Memory B cell (primary cell): ENCODE data around the gene TRMT112.
"Not testable (repeated sequence)": the region's sequence is repeated elsewhere in the genome, so short reads cannot be mapped to it uniquely, and the experiment has no call there.

Experiments used
- ATAC-seq: fragments of 150-1000 bp; cut with Tn5 transposase; 2 replicates; pipeline ENCODE4 v1.10.0; 2021; ENCODE audit warnings: low read depth, mild to moderate bottlenecking, moderate library complexity
- DNase-seq, 2 donors: peaks; one replicate each; pipeline ENCODE4 v3.0.0; 2022; ENCODE audit warnings: low spot score in 2 of 2
- H3K27ac Mint-ChIP-seq: one replicate; pipeline ENCODE4 v1.8.0; 2022; ENCODE audit warnings: mild to moderate bottlenecking, moderate library complexity, mixed read lengths
- H3K27me3 Mint-ChIP-seq: one replicate; pipeline ENCODE4 v1.8.0; 2022; ENCODE audit warnings: mixed read lengths
- H3K36me3 Mint-ChIP-seq: one replicate; pipeline ENCODE4 v1.8.0; 2022; ENCODE audit warnings: mild to moderate bottlenecking, mixed read lengths
- H3K4me1 Mint-ChIP-seq: one replicate; pipeline ENCODE4 v1.8.0; 2022; ENCODE audit warnings: mixed read lengths
- H3K4me3 Mint-ChIP-seq: one replicate; pipeline ENCODE4 v1.8.0; 2022; ENCODE audit warnings: mild to moderate bottlenecking, moderate library complexity, mixed read lengths
- H3K9me3 Mint-ChIP-seq: one replicate; pipeline ENCODE4 v1.8.0; 2022; ENCODE audit warnings: mixed read lengths

The TRMT112 gene

DNA sequence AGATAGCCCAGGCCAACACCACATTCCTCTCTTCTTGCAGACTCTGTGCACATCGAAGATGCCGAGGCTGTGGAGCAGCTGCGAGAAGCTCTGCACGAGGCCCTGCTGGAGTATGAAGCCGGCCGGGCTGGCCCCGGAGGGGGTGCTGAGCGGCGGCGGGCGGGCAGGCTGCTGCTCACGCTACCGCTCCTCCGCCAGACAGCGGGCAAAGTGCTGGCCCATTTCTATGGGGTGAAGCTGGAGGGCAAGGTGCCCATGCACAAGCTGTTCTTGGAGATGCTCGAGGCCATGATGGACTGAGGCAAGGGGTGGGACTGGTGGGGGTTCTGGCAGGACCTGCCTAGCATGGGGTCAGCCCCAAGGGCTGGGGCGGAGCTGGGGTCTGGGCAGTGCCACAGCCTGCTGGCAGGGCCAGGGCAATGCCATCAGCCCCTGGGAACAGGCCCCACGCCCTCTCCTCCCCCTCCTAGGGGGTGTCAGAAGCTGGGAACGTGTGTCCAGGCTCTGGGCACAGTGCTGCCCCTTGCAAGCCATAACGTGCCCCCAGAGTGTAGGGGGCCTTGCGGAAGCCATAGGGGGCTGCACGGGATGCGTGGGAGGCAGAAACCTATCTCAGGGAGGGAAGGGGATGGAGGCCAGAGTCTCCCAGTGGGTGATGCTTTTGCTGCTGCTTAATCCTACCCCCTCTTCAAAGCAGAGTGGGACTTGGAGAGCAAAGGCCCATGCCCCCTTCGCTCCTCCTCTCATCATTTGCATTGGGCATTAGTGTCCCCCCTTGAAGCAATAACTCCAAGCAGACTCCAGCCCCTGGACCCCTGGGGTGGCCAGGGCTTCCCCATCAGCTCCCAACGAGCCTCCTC lies 1.5 kb downstream of the TRMT112 start:
- Mint-ChIP-seq H3K4me1 (peaks cover 21% of the 10 kb centered on the region), H3K36me3 (peaks cover 11% of the 10 kb centered on the region), H3K27ac (peak overlapping the region; percentile 99), H3K4me3 (peak overlapping the region; percentile 96)
- not testable (repeated sequence) for H3K9me3 Mint-ChIP-seq, ATAC-seq, DNase-seq, H3K27me3 Mint-ChIP-seq

DNA sequence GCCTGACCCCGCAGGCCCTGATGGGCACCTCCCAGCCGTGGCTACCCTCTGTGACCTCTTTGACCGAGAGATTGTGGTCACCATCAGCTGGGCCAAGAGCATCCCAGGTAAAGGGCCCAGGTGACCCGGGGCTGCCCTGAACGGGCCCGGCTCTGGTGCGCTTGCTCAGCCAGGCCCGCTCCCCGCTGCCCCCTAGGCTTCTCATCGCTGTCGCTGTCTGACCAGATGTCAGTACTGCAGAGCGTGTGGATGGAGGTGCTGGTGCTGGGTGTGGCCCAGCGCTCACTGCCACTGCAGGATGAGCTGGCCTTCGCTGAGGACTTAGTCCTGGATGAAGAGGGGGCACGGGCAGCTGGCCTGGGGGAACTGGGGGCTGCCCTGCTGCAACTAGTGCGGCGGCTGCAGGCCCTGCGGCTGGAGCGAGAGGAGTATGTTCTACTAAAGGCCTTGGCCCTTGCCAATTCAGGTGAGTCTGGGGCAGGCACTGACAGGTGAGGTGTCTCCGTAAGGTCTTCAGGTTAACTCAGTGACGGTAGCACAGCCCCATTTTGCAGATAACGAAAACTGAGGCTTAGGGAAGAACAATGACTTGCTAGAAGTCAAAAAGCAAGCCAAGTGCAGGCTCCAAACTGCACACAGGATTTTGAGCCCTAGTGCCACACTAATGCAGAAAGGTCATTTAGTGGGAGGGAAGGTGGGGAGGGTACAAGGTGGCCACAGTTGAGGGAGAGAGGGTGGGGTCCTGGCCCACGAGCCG lies 2.4 kb downstream of the TRMT112 start:
- Mint-ChIP-seq H3K27ac (no peak overlapping the region), H3K4me1 (peaks cover 22% of the 10 kb centered on the region), H3K27me3 (no peaks in the 10 kb centered on the region), H3K36me3 (peaks cover 7% of the 10 kb centered on the region), H3K9me3 (no peaks in the 10 kb centered on the region), H3K4me3 (no peak overlapping the region)
- DNase-seq (no peak), ATAC-seq (no peak)

- H3K27me3 Mint-ChIP-seq = no peaks in the 10 kb centered on the region
- H3K9me3 Mint-ChIP-seq = no peaks in the 10 kb centered on the region
- DNase-seq = no peak
- no peak for ATAC-seq
- H3K4me1 Mint-ChIP-seq = peaks cover 21% of the 10 kb centered on the region
- peaks cover 7% of the 10 kb centered on the region for H3K36me3 Mint-ChIP-seq
- no peak overlapping the region for H3K27ac Mint-ChIP-seq
- no peak overlapping the region for H3K4me3 Mint-ChIP-seq
These were observed 3.1 kb downstream of the TRMT112 start for GRCh38 chr11:64314146-64314804.

DNA sequence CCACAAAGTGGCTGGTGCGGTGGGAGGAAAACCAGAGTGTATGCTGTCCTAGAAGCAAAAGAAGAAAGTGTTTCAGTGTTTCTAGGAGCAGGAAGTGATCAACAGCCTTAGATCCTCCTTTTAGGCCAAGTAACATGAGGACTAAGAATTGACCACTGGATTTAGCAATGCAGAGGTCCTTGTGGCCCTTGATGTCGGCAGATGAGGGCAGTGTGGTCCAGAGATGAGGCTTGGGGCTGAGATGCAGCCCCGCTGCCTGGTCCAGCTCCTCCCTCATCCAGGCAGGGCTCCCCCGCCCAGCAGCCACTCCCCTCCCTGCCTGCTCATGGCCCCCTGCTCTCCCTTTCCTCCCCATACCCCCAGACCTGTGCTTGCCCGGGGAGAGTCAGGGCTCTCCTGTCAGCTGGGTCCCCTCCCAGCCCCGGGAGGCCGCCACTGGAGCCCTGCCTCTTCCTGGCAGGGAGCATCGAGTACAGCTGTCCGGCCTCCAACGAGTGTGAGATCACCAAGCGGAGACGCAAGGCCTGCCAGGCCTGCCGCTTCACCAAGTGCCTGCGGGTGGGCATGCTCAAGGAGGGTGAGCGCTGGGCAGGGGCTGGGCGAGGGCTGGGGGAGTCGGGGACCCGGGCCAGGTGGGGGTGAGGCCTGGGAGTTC lies 3.7 kb downstream of the TRMT112 start:
- DNase-seq (no peak), ATAC-seq (no peak)
- Mint-ChIP-seq H3K27me3 (no peaks in the 10 kb centered on the region), H3K36me3 (peaks cover 7% of the 10 kb centered on the region), H3K27ac (peak overlapping the region; percentile 68), H3K4me3 (no peak overlapping the region), H3K9me3 (no peaks in the 10 kb centered on the region), H3K4me1 (peaks cover 16% of the 10 kb centered on the region)

DNA sequence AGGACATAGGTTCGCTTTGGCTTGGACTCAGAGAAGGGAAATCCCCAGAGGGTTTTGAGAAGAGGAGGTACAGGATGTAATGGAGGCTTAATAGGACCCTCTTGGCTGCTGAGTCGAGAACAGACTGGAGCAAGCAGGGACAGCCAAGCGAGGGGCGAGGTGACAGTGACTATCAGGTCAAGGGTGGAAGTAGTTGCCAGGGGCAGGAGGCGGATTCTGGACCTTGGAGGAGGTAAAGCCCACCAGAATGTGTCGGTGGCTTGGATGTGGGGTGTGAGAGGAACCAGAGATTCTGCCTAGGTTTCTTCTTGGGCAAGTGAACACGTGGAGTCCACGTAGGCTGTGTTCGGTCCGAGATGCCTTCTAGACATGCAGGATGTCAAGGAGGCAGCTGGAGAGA lies 4.4 kb downstream of the TRMT112 start:
- ATAC-seq (no peak), DNase-seq (no peak)
- peaks cover 14% of the 10 kb centered on the region for H3K4me1 Mint-ChIP-seq
- H3K9me3 Mint-ChIP-seq = no peaks in the 10 kb centered on the region
- peaks cover 7% of the 10 kb centered on the region for H3K36me3 Mint-ChIP-seq
- H3K27ac Mint-ChIP-seq = peak overlapping the region; percentile 68
- no peak overlapping the region for H3K4me3 Mint-ChIP-seq
- no peaks in the 10 kb centered on the region for H3K27me3 Mint-ChIP-seq

GRCh38 chr11:64307795-64308194 lies 9.6 kb downstream of the TRMT112 start:
- not testable (repeated sequence) for H3K27me3 Mint-ChIP-seq, H3K27ac Mint-ChIP-seq

GRCh38 chr11:64306876-64307622 lies 10.3 kb downstream of the TRMT112 start:
- DNase-seq = no peak
- Mint-ChIP-seq H3K27ac (no peak overlapping the region), H3K27me3 (no peaks in the 10 kb centered on the region), H3K4me3 (peak overlapping the region; percentile 49), H3K4me1 (peaks cover 14% of the 10 kb centered on the region), H3K36me3 (peaks cover 2% of the 10 kb centered on the region), H3K9me3 (no peaks in the 10 kb centered on the region)
- ATAC-seq = no peak

More at GRCh38 chr11:64307795-64308194, 9.6 kb downstream of the TRMT112 start:
- not testable (repeated sequence) for ATAC-seq, H3K36me3 Mint-ChIP-seq, H3K9me3 Mint-ChIP-seq
- Mint-ChIP-seq H3K4me3 (peak overlapping the region; percentile 27), H3K4me1 (peaks cover 18% of the 10 kb centered on the region)
- DNase-seq = peak in 1 of 2 donors; percentile 8

- H3K27me3 Mint-ChIP-seq = no peaks in the 10 kb centered on the region
- peaks cover 14% of the 10 kb centered on the region for H3K4me1 Mint-ChIP-seq
- H3K9me3 Mint-ChIP-seq = no peaks in the 10 kb centered on the region
- DNase-seq (no peak), ATAC-seq (no peak)
- peak overlapping the region; percentile 98 for H3K4me3 Mint-ChIP-seq
- H3K27ac Mint-ChIP-seq = peak overlapping the region; percentile 94
- peaks cover 2% of the 10 kb centered on the region for H3K36me3 Mint-ChIP-seq
These were observed 10.8 kb downstream of the TRMT112 start for GRCh38 chr11:64306563-64306875.

DNA sequence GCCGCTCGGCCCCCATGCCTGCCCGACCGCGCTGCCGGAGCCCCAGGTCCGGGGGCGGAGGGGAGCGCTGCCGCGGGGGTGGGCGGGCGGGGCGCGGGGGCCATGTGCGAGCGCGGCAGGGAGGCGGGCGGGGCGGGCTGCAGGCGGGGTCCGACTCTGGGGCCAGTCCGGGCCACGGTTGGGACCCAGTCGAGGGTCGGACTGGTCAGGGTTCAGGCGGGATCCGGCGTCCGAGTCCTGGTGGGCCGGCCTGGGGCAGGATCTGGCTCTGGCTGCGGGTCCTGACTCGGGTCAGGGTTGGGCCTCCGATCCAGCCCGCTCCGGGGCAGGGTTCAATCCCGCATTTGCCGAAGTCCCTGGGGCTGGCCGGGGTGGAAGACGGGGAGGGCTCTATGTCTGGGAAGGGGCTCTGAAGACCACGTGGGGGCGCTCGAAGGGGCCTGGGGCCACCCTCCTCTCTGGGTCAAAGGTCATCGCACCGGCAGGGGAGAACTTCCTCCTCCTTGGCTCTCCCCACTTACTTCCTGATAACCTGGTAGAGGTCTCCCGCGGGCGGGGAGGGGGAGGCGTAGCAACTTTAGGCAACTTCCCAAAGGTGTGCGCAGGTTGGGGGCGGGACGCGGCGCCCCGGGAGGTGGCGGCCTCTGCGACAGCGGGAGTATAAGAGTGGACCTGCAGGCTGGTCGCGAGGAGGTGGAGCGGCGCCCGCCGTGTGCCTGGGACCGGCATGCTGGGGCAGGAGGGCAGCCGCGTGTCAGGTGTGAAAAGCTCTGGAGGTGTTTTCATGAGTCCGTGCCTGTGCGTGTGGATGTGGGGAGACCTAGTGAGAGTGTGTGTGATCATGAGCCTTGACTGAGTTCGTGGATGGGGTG lies 11.4 kb downstream of the TRMT112 start:
- no peaks in the 10 kb centered on the region for H3K27me3 Mint-ChIP-seq
- no peaks in the 10 kb centered on the region for H3K9me3 Mint-ChIP-seq
- peak overlapping the region; percentile 94 for H3K27ac Mint-ChIP-seq
- ATAC-seq (peak; percentile 14), DNase-seq (peak; percentile 46 to 67)
- H3K4me1 Mint-ChIP-seq = peaks cover 15% of the 10 kb centered on the region
- H3K4me3 Mint-ChIP-seq = peak overlapping the region; percentile 98
- H3K36me3 Mint-ChIP-seq = peaks cover 2% of the 10 kb centered on the region

- Mint-ChIP-seq H3K9me3 (no peaks in the 10 kb centered on the region), H3K36me3 (peaks cover 2% of the 10 kb centered on the region), H3K4me3 (peak within 1 kb of the TSS; percentile 98), H3K27ac (peak within 1 kb of the TSS; percentile 95), H3K4me1 (peaks cover 20% of the 10 kb centered on the region), H3K27me3 (peaks cover 3% of the 10 kb centered on the region)
- DNase-seq = peak; percentile 98 to 99
- peak; percentile 68 for ATAC-seq
These were observed 12.2 kb downstream of the TRMT112 start, which contains the start of gene ESRRA for GRCh38 chr11:64305075-64305690. Gene ESRRA, plus strand, starts transcription at chr11:64305524. Its CDS starts 1,656 bp downstream, at chr11:64307180.

DNA sequence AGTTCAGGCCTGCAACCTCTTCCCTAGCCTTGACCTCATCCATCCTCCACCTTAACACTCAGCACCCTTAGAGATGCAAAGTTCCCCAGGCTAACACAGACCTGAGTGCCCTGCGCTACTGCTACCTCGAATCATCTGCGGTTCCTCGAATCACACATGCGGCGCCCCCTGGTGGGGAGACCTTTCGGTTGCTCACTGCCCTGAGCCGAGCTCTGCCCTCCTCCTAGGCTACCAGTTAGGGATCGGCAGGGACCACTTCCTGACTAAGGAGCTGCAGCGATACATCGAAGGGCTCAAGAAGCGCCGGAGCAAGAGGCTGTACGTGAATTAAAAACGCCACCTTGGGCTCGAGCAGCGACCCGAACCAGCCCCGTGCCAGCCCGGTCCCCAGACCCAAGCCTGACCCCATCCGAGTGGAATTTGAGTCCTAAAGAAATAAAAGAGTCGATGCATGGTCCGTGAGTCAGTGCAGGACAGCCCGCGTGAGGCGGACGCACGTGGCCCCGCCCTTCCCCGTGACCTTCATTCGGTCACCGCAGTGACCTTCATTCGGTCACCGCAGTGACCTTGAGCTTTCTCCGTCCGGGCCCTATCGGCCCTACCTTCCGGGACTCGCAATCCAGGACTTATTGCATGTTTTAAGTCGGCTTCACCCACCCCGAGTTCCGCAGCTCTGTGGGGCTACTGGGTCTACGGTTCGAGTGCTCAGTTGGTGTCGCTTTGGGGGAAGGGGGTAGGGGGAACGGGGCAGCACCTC lies 12.9 kb downstream of the TRMT112 start:
- H3K9me3 Mint-ChIP-seq = no peaks in the 10 kb centered on the region
- H3K27me3 Mint-ChIP-seq = peaks cover 6% of the 10 kb centered on the region
- DNase-seq = peak; percentile 92 to 95
- H3K27ac Mint-ChIP-seq = peak overlapping the region; percentile 95
- peaks cover 24% of the 10 kb centered on the region for H3K4me1 Mint-ChIP-seq
- ATAC-seq = peak; percentile 35
- peaks cover 2% of the 10 kb centered on the region for H3K36me3 Mint-ChIP-seq
- peak overlapping the region; percentile 88 for H3K4me3 Mint-ChIP-seq

DNA sequence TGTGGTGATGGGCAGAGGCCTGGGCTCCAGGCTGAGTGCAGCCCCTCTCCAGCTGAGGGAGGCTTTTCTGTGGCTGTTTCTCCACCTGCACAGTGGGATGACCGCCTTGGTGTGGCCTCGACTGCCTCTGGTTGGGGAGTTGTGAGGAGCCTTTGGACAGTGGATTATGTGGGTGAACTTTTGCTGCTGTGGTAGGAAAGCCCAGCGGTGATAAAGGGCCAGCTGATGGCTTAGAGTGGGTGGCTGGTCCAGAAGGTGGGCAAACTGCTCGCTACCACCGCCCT lies 13.4 kb downstream of the TRMT112 start:
- Mint-ChIP-seq H3K9me3 (no peaks in the 10 kb centered on the region), H3K36me3 (peaks cover 2% of the 10 kb centered on the region), H3K4me1 (peaks cover 24% of the 10 kb centered on the region), H3K27ac (peak overlapping the region; percentile 95), H3K4me3 (peak overlapping the region; percentile 88), H3K27me3 (peaks cover 6% of the 10 kb centered on the region)
- DNase-seq (no peak), ATAC-seq (no peak)
